Measurements from ENCODE around the gene UGT1A6. TPM values are rescaled to one million over a fixed set of nuclear protein-coding genes. Genes with fewer than 3 reads are reported as not detected.
"Not testable (repeated sequence)": the region's sequence is repeated elsewhere in the genome, so short reads cannot be mapped to it uniquely, and the experiment has no call there.

The UGT1A6 gene
- total RNA-seq, 1 donor from 2014 or later, result not detected

DNA sequence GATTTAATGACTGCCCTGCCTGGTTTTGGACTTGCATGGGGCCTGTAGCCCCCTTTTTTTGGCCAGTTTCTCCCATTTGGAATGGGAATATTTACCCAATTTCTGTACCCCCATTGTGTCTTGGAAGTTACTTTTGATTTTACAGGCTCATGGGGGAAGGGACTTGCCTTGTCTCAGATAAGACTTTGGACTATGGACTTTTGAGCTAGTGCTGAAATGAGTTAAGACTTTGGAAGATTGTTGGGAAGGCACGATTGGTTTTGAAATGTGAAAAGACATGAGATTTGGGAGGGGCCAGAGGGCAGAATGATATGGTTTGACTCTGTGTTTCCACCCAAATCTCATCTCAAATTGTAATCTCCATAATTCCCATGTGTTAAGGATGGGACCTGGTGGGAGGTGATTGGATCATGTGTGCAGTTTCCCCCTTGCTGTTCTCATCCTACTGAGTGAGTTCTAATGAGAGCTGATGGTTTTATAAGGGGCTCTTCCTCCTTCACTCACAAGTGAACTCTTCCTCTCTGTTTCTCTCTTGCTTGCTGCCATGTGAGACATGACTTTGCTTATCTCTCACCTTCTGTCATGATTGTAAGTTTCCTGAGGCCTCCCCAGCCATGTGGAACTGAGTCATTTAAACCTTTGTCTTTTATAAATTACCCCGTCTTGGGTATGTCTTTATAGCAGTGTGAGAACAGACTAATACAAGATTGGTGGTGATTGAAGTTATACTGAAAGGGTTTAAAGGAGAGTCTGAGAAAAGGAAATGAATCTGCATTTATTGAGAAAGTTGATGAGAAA lies 58.7 kb downstream of the UGT1A6 start:
- DNase-seq (ENCODE audit: low spot score); intact Hi-C loops (cut with DNase I); ATAC-seq: not testable (repeated sequence)

GRCh38 chr2:233754872-233755611 lies 62.4 kb downstream of the UGT1A6 start:
- DNase-seq (ENCODE audit: low spot score) (no peak), ATAC-seq (no peak)
- intact Hi-C loops (cut with DNase I), result no loop called here

DNA sequence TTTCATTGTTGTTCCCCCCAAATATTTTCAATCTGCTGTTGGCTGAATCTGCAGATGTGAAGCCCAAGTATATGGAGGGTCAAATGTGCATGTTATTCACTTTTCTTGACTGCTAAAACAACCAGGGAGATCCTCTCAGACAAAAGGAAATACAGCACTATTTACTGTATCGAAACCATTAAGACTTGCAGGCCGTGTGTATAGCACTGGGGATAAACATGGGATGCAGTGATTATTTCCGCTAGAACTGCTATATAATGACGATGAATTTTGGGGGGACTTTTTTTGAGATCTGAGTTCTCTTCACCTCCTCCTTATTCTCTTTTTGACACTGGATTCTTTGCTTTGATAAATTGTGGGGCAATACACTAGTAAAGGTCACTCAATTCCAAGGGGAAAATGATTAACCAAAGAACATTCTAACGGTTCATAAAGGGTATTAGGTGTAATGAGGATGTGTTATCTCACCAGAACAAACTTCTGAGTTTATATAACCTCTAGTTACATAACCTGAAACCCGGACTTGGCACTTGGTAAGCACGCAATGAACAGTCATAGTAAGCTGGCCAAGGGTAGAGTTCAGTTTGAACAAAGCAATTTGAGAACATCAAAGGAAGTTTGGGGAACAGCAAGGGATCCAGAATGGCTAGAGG lies 63.9 kb downstream of the UGT1A6 start:
- ATAC-seq, result no peak
- intact Hi-C loops (cut with DNase I), result no loop called here
- DNase-seq (ENCODE audit: low spot score), result no peak

GRCh38 chr2:233758141-233758540 lies 65.5 kb downstream of the UGT1A6 start:
- intact Hi-C loops (cut with DNase I), result no loop called here
- no peak for DNase-seq (ENCODE audit: low spot score)
- ATAC-seq, result no peak

GRCh38 chr2:233758849-233759248 lies 66.2 kb downstream of the UGT1A6 start:
- DNase-seq (ENCODE audit: low spot score) (no peak), ATAC-seq (no peak)
- intact Hi-C loops (cut with DNase I), result no loop called here

DNA sequence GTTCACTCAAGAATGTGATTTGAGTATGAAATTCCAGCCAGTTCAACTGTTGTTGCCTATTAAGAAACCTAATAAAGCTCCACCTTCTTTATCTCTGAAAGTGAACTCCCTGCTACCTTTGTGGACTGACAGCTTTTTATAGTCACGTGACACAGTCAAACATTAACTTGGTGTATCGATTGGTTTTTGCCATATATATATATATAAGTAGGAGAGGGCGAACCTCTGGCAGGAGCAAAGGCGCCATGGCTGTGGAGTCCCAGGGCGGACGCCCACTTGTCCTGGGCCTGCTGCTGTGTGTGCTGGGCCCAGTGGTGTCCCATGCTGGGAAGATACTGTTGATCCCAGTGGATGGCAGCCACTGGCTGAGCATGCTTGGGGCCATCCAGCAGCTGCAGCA lies 67.4 kb downstream of the UGT1A6 start, which contains the start of gene UGT1A1:
UGT1A1 (plus strand) TSS at position 228 of the 400 bp plus-strand sequence; CDS start at position 246, 18 bp downstream.
- intact Hi-C loops (cut with DNase I), result no loop called here
- DNase-seq (ENCODE audit: low spot score) (no peak), ATAC-seq (no peak)

GRCh38 chr2:233761040-233761769 lies 68.5 kb downstream of the UGT1A6 start:
- intact Hi-C loops (cut with DNase I), result no loop called here
- ATAC-seq (no peak), DNase-seq (ENCODE audit: low spot score) (no peak)

DNA sequence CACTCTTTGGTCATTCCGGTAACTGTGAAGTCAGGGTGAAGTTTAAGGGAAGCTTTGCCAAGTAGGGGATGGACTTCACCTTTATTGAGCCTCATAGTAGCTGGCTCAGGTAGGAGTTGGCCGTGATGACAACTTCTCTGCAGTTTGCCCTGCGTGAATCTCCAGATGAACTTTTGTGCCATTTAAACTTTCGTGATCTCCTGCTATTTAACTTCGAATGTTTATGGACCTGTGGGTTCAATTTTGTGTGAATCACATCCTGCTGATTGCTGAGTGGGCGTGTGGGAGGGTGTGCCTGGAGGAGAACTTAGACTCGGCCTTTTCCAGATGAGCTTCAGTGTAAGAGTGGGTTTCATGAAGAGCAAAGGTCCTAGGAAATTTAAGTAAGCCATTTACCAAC lies 71.6 kb downstream of the UGT1A6 start:
- ATAC-seq (no peak), DNase-seq (ENCODE audit: low spot score) (no peak)
- intact Hi-C loops (cut with DNase I), result no loop called here

DNA sequence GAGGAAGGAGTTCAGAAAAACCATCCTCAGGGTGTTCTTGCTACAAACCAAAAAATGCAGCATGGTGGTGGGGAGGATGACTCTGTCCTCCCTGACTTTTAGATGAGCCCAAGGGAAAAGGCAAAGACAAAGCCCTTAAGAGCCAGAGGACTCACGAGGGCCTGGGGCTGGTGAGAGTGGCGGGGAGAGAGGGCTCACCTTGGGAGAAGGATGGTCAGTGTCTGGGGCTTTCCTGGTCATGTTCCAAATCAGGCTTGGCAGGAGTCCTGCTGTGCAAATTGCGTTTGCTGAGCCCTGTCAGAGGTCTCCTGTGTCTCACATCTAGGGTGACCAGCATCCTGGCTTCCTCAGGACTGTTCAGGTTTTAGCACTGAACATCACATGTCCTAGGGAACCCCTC lies 72.1 kb downstream of the UGT1A6 start:
- ATAC-seq, result no peak
- intact Hi-C loops (cut with DNase I), result no loop called here

GRCh38 chr2:233766416-233766815 lies 73.7 kb downstream of the UGT1A6 start:
- no peak for DNase-seq (ENCODE audit: low spot score)
- ATAC-seq, result no peak
- intact Hi-C loops (cut with DNase I), result no loop called here

More for the DNA sequence above, 72.1 kb downstream of the UGT1A6 start:
- no peak for DNase-seq (ENCODE audit: low spot score)

- intact Hi-C loops (cut with DNase I), result no loop called here
- ATAC-seq (no peak), DNase-seq (ENCODE audit: low spot score) (no peak)
These were observed 75.4 kb downstream of the UGT1A6 start for GRCh38 chr2:233768076-233768475.

- ATAC-seq (no peak), DNase-seq (ENCODE audit: low spot score) (no peak)
- intact Hi-C loops (cut with DNase I), result no loop called here
These were observed 76.6 kb downstream of the UGT1A6 start for GRCh38 chr2:233769260-233769659.

- intact Hi-C loops (cut with DNase I), result no loop called here
- no peak for ATAC-seq
These were observed 79.5 kb downstream of the UGT1A6 start for GRCh38 chr2:233772153-233772552.

GRCh38 chr2:233772583-233772982 lies 79.9 kb downstream of the UGT1A6 start:
- DNase-seq (ENCODE audit: low spot score), result no peak
- intact Hi-C loops (cut with DNase I), result no loop called here
- no peak for ATAC-seq

More at GRCh38 chr2:233772153-233772552, 79.5 kb downstream of the UGT1A6 start:
- no peak for DNase-seq (ENCODE audit: low spot score)

- DNase-seq (ENCODE audit: low spot score) (no peak), ATAC-seq (no peak)
- intact Hi-C loops (cut with DNase I), result no loop called here
These were observed 81.2 kb downstream of the UGT1A6 start for GRCh38 chr2:233773854-233774253.

GRCh38 chr2:233775414-233775813 lies 82.7 kb downstream of the UGT1A6 start:
- no peak for DNase-seq (ENCODE audit: low spot score)
- ATAC-seq, result no peak
- intact Hi-C loops (cut with DNase I), result no loop called here

DNA sequence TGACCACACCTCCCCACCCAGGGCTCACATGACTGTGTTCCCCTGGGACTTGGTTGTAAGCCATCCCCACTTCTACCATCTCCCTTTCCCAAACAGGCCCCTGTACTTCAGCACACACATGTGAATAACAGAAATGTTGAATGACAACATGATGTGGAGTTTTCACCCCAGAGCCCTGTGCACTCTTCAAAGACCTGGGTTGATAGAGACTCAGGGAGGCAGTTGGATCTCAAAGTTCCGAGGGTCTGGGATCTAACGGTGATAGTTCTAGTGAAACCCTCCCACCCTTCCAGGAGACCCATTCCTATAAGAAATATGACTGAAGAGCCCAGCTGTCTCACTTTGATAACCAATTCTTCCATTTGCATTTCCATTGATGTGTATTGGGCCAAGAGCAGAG lies 85.3 kb downstream of the UGT1A6 start, which contains the start of gene MROH2A:
MROH2A (plus strand) TSS at position 301 of the 400 bp plus-strand sequence. CDS start 1,029 bp downstream, outside the sequence.
- DNase-seq (ENCODE audit: low spot score), result no peak
- intact Hi-C loops (cut with DNase I), result no loop called here

DNA sequence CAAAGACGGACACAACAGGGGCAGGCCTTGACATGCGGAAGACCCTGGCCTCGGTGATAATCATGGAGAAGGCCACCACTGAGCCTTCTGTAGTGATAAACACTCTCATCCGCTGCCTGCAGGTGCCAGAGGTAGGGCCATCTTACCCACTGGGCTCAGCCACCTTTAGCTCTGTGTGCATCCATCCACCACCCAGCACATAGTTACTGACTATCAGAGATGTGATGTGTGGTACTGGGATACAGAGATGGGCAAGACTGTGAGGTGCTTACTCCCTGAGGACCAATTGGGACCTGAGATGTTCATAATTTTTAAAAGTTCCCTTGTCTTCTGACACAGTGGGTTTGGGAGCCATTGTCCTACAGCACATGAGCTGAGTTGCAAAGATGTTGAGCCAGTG lies 87.0 kb downstream of the UGT1A6 start:
- ATAC-seq (no peak), DNase-seq (ENCODE audit: low spot score) (no peak)
- intact Hi-C loops (cut with DNase I), result no loop called here

More for the DNA sequence above, 85.3 kb downstream of the UGT1A6 start, which contains the start of gene MROH2A:
- no peak for ATAC-seq

DNA sequence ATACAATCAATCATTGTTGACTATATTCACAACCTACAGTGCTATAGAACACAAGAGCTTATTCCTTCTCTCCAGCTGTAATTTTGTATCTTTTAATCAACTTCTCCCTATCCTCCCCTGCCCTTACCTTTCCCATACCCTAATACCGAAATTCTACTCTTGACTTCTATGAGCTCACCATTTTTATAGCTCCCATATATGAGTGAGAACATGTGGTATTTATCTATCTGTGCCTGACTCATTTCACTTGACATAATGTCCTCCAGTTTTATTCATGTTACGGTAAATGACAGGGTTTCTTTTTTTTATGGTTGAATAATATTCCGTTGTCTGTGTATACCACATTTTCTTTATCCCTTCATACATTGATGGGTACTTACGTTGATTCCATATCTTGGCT lies 88.1 kb downstream of the UGT1A6 start:
- ATAC-seq, result no peak
- intact Hi-C loops (cut with DNase I), result no loop called here
- DNase-seq (ENCODE audit: low spot score), result no peak

Measured in sciatic nerve (tissue), 2 donors.